ENCODE results near the gene CELF4.

DNA sequence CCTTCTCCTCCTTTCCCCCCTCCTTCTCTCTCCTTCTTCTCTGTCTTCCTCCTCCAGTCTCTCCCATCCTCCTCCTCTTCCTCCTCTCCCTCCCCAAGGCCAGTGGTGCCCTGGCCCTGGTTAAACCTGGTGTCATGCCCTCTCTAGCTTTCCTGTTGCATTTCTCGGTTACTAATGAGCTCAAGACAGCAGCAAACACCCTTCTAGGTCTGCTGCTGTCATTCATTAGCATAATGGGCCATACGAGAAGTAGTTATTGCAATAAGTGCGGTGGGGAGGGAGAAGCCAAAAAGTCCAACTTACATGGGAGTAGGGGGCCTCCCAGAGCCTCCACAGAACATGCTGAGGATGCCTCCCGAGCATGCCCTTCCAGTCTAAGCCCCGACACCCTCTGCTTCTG is 177.2 kb downstream of the CELF4 start:
- TF ChIP-seq, protein P1, sequence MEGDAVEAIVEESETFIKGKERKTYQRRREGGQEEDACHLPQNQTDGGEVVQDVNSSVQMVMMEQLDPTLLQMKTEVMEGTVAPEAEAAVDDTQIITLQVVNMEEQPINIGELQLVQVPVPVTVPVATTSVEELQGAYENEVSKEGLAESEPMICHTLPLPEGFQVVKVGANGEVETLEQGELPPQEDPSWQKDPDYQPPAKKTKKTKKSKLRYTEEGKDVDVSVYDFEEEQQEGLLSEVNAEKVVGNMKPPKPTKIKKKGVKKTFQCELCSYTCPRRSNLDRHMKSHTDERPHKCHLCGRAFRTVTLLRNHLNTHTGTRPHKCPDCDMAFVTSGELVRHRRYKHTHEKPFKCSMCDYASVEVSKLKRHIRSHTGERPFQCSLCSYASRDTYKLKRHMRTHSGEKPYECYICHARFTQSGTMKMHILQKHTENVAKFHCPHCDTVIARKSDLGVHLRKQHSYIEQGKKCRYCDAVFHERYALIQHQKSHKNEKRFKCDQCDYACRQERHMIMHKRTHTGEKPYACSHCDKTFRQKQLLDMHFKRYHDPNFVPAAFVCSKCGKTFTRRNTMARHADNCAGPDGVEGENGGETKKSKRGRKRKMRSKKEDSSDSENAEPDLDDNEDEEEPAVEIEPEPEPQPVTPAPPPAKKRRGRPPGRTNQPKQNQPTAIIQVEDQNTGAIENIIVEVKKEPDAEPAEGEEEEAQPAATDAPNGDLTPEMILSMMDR (IDR thresholded peaks at IDR 0.05) = no peak
- TF ChIP-seq POLR2A (IDR thresholded peaks at IDR 0.05) = no peak
- no peak for TF ChIP-seq EP300 (IDR thresholded peaks at IDR 0.05)

Measured in upper lobe of left lung (tissue), 4 donors.